Kidney (tissue), 14 donors: ENCODE data around the gene RHOF. TPM values are rescaled to one million over a fixed set of nuclear protein-coding genes. Genes with fewer than 3 reads are reported as not detected.

ENCODE experiments used
- DNase-seq, 5 donors: peaks; one replicate each; pipeline ENCODE4 v3.0.0-alpha.2; 2013 to 2020
- FAIRE-seq: peaks from 2 replicates; lab custom pipeline; 2012; peaks lifted over from hg19 to GRCh38; lab: Jason Lieb, UNC
- H3K27ac ChIP-seq, 2 donors: one replicate each; pipeline ENCODE4 v1.7.0; 2013; ENCODE audit warnings: low read depth in 2 of 2, low read length in 2 of 2, inconsistent platforms in 1 of 2
- H3K27me3 ChIP-seq: one replicate; pipeline ENCODE4 v1.7.1; 2013; ENCODE audit warnings: low read length, inconsistent platforms; ENCODE audit not compliant: control insufficient read depth, insufficient read depth
- H3K36me3 ChIP-seq, 3 donors: one replicate each; pipeline versions ENCODE4 v1.7.0 to v1.7.1; 2013; ENCODE audit warnings: low read length in 3 of 3, control low read depth in 1 of 3, inconsistent platforms in 1 of 3; ENCODE audit not compliant: insufficient read depth in 3 of 3, control insufficient read depth in 2 of 3
- H3K4me1 ChIP-seq, 3 donors: one replicate each; pipeline versions ENCODE4 v1.7.0 to v1.7.1; 2013; ENCODE audit warnings: low read length in 3 of 3, inconsistent platforms in 1 of 3, low read depth in 1 of 3; ENCODE audit not compliant: control insufficient read depth in 2 of 3, insufficient read depth in 2 of 3
- H3K4me3 ChIP-seq, 3 donors: one replicate each; pipeline versions ENCODE4 v1.7.0 to v1.8.1; 2013; ENCODE audit warnings: low read length in 3 of 3, control low read depth in 1 of 3, inconsistent platforms in 1 of 3
- H3K9ac ChIP-seq, 3 donors: one replicate each; pipeline versions ENCODE4 v1.7.0 to v1.7.1; 2013; ENCODE audit warnings: low read length in 3 of 3, control low read depth in 1 of 3, inconsistent platforms in 1 of 3
- H3K9me3 ChIP-seq, 3 donors: one replicate each; pipeline versions ENCODE4 v1.7.0 to v1.7.1; 2013; ENCODE audit warnings: low read length in 3 of 3, control low read depth in 1 of 3, inconsistent platforms in 1 of 3; ENCODE audit not compliant: control insufficient read depth in 2 of 3, insufficient read depth in 1 of 3
- intact Hi-C: fragments of 100-400 bp; cut with DNase I; formaldehyde crosslinking; loops from one replicate; pipeline ENCODE4 v1.11.1; 2022
- polyA plus RNA-seq: library from polyadenylated mRNA; stranded (reverse); fragments of 350-450 nt; fragmentation: Illumina TruSeq; extraction: RNeasy Lipid Tissue Mini Kit (QIAGEN cat#74804); gene quantifications from one replicate; pipeline ENCODE4 v1.2.3, GENCODE V29; 2014; ENCODE audit warnings: low read depth, low replicate concordance; ENCODE audit not compliant: insufficient read depth
- total RNA-seq: library from RNA; stranded (reverse); fragmentation: NEBNext Ultra II Directional; extraction: Animal tissue kit (Norgen Biotek cat#: 25700); gene quantifications from one replicate; pipeline ENCODE4 v1.2.1, GENCODE V29; 2021
- TF ChIP-seq, protein P1 (sequence below): IDR thresholded peaks from 3 replicates; pipeline ENCODE4 v1.5.1; 2012; ENCODE audit warnings: mild to moderate bottlenecking, moderate library complexity, borderline replicate concordance; ENCODE audit not compliant: insufficient read depth; ENCODE audit errors: extremely low read depth
- donor health status: control.
- donor health status: control.
- donor health status: control.
- donor health status: control.
- donor health status: control.
- donor health status: DM: yes; HTN: yes; CAD: no.
- donor health status: Normal renal cell carcinoma (clear cell type).

The RHOF gene
- total and polyA plus RNA-seq, 2 donors from 2014 or later = 23.9 to 42.6 TPM

DNA sequence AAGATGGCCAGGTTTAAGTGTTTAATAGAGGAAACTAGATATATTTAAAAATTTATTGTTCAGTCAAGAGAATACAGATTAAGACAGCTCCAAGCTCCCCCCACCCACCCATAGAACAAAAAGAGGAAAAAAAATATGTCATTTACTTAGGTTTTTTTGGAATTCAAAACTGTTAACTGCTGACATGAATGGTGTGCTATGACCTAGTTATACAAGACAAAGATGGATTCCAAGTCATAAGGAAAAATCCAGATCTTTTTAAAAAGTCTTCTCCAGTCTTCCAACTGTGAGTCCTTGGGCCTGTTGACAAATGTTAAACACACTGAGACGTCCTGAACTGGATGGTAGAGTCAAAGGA, 9.0 kb upstream of the RHOF start:
- Histone ChIP-seq H3K4me3 (peak overlapping the region; percentile 93 to 94 (median 94)), H3K27me3 (no peaks in the 10 kb centered on the region), H3K36me3 (peaks cover 0 to 8% (median 2%) of the 10 kb centered on the region in 3 donors), H3K9ac (peak overlapping the region; percentile 70 to 100 (median 99)), H3K27ac (peak overlapping the region; percentile 100), H3K9me3 (no peaks in the 10 kb centered on the region), H3K4me1 (peaks cover 0 to 31% (median 7%) of the 10 kb centered on the region in 3 donors)
- TF ChIP-seq, protein P1, sequence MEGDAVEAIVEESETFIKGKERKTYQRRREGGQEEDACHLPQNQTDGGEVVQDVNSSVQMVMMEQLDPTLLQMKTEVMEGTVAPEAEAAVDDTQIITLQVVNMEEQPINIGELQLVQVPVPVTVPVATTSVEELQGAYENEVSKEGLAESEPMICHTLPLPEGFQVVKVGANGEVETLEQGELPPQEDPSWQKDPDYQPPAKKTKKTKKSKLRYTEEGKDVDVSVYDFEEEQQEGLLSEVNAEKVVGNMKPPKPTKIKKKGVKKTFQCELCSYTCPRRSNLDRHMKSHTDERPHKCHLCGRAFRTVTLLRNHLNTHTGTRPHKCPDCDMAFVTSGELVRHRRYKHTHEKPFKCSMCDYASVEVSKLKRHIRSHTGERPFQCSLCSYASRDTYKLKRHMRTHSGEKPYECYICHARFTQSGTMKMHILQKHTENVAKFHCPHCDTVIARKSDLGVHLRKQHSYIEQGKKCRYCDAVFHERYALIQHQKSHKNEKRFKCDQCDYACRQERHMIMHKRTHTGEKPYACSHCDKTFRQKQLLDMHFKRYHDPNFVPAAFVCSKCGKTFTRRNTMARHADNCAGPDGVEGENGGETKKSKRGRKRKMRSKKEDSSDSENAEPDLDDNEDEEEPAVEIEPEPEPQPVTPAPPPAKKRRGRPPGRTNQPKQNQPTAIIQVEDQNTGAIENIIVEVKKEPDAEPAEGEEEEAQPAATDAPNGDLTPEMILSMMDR = no peak
- no peak for DNase-seq
- intact Hi-C loops = no loop called here
- no peak for FAIRE-seq

DNA sequence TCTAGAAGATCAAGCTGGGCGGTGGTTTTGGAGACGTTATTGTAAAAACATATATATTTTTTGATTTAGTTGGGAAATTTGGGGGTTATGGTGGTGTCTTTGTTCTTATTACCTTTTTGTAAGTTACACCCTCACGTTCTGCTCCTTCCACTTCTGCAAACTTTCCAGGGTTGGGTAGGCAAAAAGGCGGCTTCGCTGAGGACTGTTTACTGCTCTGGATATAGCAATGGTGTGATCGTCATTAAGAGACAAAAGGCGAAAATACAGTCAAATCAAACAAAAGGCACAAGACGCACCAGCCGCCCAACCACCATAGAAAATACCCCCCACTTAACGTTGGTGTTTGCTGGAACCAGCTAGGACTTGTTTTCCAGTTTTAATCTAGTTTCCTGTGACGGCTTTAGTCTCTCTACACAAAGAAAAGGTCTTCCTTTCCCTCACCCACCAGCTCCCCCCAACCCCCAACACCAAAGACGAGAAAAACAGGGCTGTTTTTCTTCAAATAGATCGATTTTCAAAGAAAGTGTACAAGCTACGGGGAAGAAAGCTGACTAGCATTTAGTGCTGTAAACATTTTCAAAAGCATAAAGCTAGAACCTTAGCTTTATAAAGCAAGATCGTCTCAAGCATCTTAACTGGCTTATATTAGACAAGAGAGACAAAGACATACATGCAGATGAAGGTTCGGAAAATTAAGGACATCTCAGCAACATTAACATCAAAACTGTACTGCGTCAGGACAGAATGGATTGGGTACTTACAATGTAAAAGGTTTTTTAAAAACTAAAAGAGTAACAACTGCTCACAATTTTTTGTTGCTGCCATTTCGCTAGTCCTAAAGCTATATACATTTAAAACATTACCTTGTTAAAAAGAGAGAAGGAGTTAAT, 8.4 kb upstream of the RHOF start:
- Histone ChIP-seq H3K4me1 (peaks cover 0 to 29% (median 10%) of the 10 kb centered on the region in 3 donors), H3K27me3 (no peaks in the 10 kb centered on the region), H3K27ac (peak overlapping the region; percentile 100), H3K9me3 (no peaks in the 10 kb centered on the region), H3K36me3 (peaks cover 0 to 8% (median 2%) of the 10 kb centered on the region in 3 donors), H3K9ac (peak overlapping the region; percentile 70 to 100 (median 99)), H3K4me3 (peak overlapping the region; percentile 93 to 94 (median 94))
- intact Hi-C loops = no loop called here
- FAIRE-seq (no peak), DNase-seq (peak in 4 of 5 donors; percentile 31 to 68 (median 54))
- TF ChIP-seq, protein P1 = no peak

DNA sequence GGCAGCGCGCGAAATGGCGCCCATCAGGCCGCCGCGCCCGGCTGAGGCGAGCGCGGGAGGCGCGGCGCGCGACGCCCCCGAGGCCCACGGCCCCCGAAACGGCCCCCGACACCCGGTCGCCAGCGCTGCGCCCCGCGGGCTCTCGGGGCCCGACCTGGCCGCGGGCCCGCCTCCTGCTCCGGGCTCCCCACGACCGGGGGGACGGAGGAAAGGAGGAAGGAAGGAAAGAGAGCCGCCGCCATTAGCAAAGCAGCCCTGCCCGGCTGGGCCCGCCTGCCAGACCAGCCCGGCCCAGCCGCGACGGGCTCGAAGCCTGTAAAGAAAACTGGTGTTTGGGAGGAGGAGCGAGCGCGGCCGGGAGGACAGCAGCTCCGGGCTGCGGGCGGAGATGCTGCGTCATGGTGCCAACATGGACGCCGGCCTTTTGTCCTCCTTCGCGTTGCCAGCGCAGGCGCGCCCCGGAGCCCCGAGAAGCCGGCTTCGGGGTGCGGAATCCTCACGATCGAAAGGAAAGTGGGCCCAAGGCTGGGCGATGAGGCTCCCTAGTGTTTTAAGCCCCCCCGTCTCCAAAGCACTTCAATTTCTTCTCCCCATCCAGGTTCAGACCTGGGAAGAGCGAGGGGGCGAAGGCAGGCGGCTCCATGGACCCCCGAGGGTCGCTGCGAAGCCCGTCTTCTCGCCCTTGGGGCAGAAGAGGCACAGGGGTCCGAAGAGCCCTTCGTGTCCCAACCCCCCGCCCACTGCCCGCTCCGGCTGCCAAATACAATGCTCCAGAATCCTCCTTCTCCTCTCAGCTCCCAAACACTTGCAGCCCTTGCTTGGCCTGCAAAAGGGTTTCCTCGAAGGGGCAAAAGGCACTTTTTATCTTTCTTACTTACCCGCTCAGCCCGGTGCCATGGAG, 7.5 kb upstream of the RHOF start:
- Histone ChIP-seq H3K27ac (peak overlapping the region; percentile 100), H3K36me3 (peaks cover 0 to 4% (median 2%) of the 10 kb centered on the region in 3 donors), H3K4me1 (peaks cover 0 to 27% (median 16%) of the 10 kb centered on the region in 3 donors), H3K9me3 (no peaks in the 10 kb centered on the region), H3K27me3 (no peaks in the 10 kb centered on the region), H3K4me3 (peak overlapping the region; percentile 93 to 94 (median 94)), H3K9ac (peak overlapping the region; percentile 70 to 100 (median 99))
- intact Hi-C loops = no loop called here
- FAIRE-seq (no peak), DNase-seq (peak; percentile 57 to 95 (median 77))
- TF ChIP-seq, protein P1 = no peak
